ENCODE results near the gene ARHGAP44. TPM values are rescaled to one million over a fixed set of nuclear protein-coding genes. Genes with fewer than 3 reads are reported as not detected.

ARHGAP44 gene
- total and polyA plus RNA-seq, 12 donors: 4.0 to 10.6 (median 8.4) TPM

DNA sequence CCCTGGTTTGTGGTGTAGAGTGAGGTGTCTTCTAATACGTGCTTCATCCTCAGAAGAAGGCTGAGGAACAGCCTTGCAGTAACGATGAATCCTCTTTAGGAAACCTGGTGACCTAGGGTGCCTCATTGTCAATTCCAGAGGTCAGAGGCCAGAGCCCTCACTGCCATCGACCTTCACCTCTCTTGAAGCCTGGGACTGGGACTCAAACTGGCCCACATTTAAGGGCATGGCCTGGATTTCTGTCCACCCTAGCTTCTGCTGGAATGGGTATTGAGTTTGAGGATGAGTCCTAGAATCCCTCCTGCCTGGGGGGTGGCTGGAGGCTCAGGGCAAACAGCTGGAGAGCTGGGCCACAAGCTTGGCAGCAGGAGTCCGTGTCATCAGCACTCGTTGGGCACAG is 189.9 kb downstream of the ARHGAP44 start:
- H3K4me1 ChIP-seq: peaks cover 0 to 9% (median 3%) of the 10 kb centered on the region in 9 donors
- 90 to 92% methylated on average over 5 of the region's 5 CpGs for WGBS, 2 donors
- TF ChIP-seq, protein P1, sequence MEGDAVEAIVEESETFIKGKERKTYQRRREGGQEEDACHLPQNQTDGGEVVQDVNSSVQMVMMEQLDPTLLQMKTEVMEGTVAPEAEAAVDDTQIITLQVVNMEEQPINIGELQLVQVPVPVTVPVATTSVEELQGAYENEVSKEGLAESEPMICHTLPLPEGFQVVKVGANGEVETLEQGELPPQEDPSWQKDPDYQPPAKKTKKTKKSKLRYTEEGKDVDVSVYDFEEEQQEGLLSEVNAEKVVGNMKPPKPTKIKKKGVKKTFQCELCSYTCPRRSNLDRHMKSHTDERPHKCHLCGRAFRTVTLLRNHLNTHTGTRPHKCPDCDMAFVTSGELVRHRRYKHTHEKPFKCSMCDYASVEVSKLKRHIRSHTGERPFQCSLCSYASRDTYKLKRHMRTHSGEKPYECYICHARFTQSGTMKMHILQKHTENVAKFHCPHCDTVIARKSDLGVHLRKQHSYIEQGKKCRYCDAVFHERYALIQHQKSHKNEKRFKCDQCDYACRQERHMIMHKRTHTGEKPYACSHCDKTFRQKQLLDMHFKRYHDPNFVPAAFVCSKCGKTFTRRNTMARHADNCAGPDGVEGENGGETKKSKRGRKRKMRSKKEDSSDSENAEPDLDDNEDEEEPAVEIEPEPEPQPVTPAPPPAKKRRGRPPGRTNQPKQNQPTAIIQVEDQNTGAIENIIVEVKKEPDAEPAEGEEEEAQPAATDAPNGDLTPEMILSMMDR (IDR thresholded peaks at IDR 0.05): no peak
- no peaks in the 10 kb centered on the region for H3K9me3 ChIP-seq
- H3K4me3 ChIP-seq: no peak overlapping the region
- H3K27me3 ChIP-seq: peaks cover 0 to 5% (median 0%) of the 10 kb centered on the region in 7 donors
- H3K27ac ChIP-seq: no peak overlapping the region
- intact Hi-C loops (cut with DNase I): loop anchor here in 1 of 10 donors (10.0 kb wide), 1 partner anchor 184 kb away; no protein-coding TSS in a partner anchor
- DNase-seq (no peak), ATAC-seq (no peak)
- H3K36me3 ChIP-seq: peaks cover 0 to 4% (median 0%) of the 10 kb centered on the region in 9 donors

DNA sequence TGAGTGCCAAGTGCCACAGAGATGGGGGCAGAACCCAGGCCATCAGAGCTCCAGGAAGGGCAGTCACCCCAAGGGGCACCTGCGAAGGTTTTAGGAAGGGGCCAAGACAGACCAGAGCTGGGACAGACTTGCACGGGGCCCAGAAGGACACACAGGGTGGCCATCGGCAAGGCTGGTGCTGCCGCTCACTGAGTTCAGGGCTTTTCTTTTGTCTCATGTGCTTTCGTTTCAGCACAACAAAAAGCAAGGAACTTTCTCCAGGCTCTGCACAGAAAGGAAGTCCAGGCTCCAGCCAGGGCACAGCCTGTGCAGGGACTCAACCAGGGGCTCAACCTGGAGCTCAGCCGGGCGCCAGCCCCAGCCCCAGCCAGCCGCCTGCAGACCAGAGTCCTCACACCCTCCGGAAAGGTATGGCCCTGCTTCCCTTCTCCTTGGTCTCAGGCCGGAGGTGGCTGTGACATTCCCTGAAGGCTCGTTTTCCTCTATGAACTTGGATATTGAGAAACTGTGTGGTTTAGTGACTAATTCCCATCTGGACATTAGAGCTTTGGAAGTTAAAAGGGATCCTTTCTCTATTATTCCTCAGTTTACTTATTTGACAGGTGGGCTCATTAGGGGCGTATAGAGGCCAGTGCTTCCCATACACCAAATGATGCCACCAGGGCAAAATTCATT is 190.7 kb downstream of the ARHGAP44 start:
- no peak overlapping the region for H3K27ac ChIP-seq
- intact Hi-C loops (cut with DNase I): loop anchor here in 4 of 10 donors (10.0 kb wide), 3 partner anchors 55 to 215 kb away; no protein-coding TSS in a partner anchor
- H3K27me3 ChIP-seq: no peaks in the 10 kb centered on the region
- 86 to 90% methylated on average over 12 of the region's 12 CpGs for WGBS, 2 donors
- TF ChIP-seq, protein P1 (IDR thresholded peaks at IDR 0.05): no peak
- H3K9me3 ChIP-seq: no peaks in the 10 kb centered on the region
- ATAC-seq (no peak), DNase-seq (no peak)
- H3K4me3 ChIP-seq: no peak overlapping the region
- peaks cover 0 to 4% (median 0%) of the 10 kb centered on the region in 9 donors for H3K36me3 ChIP-seq
- H3K4me1 ChIP-seq: peaks cover 3 to 12% (median 8%) of the 10 kb centered on the region in 9 donors

DNA sequence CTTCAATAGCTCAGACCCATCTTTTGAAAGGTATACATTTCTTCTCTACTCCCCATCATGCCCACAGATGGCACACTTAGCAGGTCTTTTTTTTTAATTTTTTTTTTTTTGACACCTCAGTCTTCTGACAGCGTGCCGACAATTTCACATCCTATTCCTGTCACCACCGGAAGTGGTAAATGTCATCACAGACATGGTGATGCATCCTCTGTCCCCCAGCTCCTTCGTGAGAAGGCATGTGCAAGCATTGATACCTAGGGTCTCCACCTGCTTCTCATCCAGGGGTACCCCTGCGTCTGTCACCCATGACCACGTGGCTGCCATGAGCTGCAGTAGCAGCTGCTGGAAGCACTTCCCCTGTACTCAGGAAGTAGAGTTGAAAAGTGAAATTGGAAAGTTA is 192.9 kb downstream of the ARHGAP44 start:
- H3K4me1 ChIP-seq: peaks cover 6 to 30% (median 20%) of the 10 kb centered on the region in 9 donors
- WGBS, 2 donors: 60 to 61% methylated on average over 6 of the region's 6 CpGs
- H3K27me3 ChIP-seq: no peaks in the 10 kb centered on the region
- no peak overlapping the region for H3K4me3 ChIP-seq
- ATAC-seq (no peak), DNase-seq (no peak)
- intact Hi-C loops (cut with DNase I): loop anchor here in 3 of 10 donors (10.0 kb wide), 3 partner anchors 57 to 217 kb away; no protein-coding TSS in a partner anchor
- H3K27ac ChIP-seq: no peak overlapping the region
- peaks cover 0 to 4% (median 0%) of the 10 kb centered on the region in 9 donors for H3K36me3 ChIP-seq
- TF ChIP-seq, protein P1 (IDR thresholded peaks at IDR 0.05): no peak
- H3K9me3 ChIP-seq: no peaks in the 10 kb centered on the region

DNA sequence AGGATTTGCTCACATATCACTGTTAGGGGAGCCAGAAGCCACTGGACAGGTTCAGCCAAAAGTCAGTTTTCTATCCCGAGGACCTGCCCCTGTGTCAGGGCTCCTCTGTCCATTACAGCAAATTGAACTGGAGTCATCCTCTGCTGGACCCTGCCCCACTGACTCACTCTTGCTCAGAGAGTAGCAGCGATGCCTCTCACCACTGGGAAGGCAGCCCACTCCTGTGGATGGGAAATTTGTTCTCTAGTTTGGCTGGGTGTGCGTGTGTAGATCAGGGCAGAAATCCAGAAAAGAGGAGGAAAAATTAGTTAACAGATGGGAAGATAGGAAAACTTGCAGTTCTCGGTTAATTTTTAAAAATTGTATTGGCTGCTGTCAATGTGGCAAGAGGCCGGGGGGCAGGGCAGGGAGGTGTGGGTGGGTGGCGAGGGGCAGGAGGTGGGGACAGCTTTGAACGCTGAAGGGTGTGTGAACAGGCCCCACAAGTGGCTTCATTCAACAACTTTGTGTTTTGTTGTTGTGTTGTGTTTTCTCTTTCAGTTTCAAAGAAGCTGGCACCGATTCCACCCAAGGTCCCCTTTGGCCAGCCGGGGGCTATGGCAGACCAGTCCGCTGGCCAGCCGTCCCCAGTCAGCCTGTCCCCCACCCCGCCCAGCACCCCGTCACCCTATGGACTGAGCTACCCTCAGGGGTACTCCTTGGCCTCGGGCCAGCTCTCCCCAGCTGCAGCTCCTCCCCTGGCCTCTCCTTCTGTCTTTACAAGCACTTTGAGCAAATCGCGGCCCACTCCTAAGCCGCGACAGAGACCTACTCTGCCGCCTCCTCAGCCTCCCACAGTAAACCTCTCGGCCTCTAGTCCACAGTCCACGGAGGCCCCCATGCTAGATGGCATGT is 194.9 kb downstream of the ARHGAP44 start:
- Histone ChIP-seq H3K4me3 (peak overlapping the region in 5 of 10 donors; percentile 17 to 32 (median 25)), H3K27ac (peak overlapping the region; percentile 31 to 79 (median 67))

More for the DNA sequence above, 194.9 kb downstream of the ARHGAP44 start:
- TF ChIP-seq, protein P1 (IDR thresholded peaks at IDR 0.05): no peak
- DNase-seq (peak; percentile 54 to 61), ATAC-seq (peak; percentile 24 to 81 (median 51))
- no peaks in the 10 kb centered on the region for H3K27me3 ChIP-seq
- H3K36me3 ChIP-seq: peaks cover 0 to 4% (median 0%) of the 10 kb centered on the region in 9 donors
- intact Hi-C loops (cut with DNase I): loop anchor here in 3 of 10 donors (10.0 kb wide), 3 partner anchors 59 to 219 kb away; no protein-coding TSS in a partner anchor
- WGBS, 2 donors: 64 to 65% methylated on average over 21 of the region's 21 CpGs
- H3K9me3 ChIP-seq: no peaks in the 10 kb centered on the region
- peaks cover 6 to 44% (median 25%) of the 10 kb centered on the region in 9 donors for H3K4me1 ChIP-seq

All from heart right ventricle (tissue), 16 donors.